GM18502 (cell line): ENCODE results near the gene ANGPTL8.

Source experiments
- ATAC-seq: cut with Tn5 transposase; IDR thresholded peaks from one replicate; pipeline ENCODE4 v1.9.1; 2021; ENCODE audit warnings: mild to moderate bottlenecking; ENCODE audit not compliant: unreplicated experiment, poor library complexity

The ANGPTL8 gene, protein sequence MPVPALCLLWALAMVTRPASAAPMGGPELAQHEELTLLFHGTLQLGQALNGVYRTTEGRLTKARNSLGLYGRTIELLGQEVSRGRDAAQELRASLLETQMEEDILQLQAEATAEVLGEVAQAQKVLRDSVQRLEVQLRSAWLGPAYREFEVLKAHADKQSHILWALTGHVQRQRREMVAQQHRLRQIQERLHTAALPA

DNA sequence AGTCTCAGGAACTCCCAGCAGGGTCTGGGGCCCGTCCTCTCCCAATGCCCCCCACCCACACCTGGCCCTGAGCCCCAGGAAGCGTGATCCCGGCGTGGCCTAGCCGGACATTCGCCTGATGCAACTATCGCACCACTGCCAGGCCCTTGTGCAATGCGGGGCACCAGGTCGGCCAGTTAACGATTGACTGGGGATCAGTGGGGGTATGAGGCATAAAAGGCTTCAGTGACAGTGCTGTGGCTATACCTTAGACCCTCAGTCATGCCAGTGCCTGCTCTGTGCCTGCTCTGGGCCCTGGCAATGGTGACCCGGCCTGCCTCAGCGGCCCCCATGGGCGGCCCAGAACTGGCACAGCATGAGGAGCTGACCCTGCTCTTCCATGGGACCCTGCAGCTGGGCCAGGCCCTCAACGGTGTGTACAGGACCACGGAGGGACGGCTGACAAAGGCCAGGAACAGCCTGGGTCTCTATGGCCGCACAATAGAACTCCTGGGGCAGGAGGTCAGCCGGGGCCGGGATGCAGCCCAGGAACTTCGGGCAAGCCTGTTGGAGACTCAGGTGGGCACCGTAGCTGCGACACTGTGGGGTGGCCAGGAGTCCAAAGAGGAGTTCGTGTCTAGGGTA is at the start of gene ANGPTL8:
Gene ANGPTL8 (plus strand): TSS at position 243 of the 624 bp plus-strand sequence. CDS start 19 bp downstream, at position 262.
- no peak for ATAC-seq

DNA sequence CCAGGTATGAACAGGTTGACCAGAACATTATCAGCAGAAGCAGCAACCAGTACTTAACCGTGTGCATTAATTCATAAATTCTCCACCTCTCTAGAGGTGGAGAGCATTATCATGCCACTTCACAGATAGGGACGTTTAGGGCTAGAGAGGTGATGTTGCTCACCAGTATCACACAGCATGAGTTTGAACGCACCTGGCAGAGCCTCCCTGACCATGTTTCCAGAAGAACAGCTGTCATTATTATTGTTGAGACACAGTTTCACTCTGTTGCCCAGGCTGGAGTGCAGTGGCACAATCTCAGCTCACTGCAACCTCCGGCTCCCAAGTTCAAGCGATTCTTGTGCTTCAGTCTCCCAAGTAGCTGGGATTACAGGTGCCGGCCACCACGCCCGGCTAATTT is 48.9 kb upstream of the ANGPTL8 start:
- ATAC-seq, result no peak

DNA sequence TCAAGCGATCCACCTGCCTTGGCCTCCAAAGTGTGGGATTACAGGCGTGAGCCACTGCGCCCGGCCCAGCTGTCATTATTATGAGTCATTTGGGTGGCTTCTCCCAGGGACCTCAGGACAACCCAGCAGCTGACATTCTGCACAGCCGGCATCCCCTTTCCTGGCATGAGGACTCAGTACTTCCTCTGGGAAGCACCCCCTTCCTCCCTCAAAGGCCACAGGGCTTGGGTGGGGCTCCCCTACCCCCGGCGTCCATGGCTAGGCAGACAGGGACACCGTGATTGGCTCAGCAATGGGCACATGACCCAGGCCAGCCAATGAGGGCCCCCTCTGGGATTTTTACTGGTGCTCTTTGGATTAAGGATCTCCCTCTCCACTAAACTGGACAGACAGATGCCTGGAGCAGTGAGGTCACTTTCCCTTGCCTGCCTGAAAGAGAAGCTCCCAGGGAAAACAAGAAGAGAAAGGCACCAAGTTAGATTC is 48.1 kb upstream of the ANGPTL8 start:
- no peak for ATAC-seq

DNA sequence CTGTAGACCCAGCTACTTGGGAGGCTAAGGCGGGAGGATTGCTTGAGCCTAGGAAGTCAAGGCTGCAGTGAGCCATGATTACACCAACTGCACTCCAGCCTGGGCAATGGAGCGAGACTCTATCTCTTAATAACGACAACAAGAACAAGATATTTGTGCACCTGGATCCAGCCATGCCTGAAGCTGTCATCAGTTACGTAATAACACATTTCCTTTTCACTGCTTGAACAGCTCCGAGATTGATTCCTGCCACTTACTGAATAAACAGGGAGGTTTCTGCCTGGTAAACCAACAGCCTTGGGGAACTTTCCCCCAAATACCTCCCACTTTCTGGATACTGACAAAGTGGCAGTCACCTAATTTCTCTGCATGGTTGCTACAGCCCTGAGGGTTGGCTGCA is 47.5 kb upstream of the ANGPTL8 start:
- no peak for ATAC-seq

DNA sequence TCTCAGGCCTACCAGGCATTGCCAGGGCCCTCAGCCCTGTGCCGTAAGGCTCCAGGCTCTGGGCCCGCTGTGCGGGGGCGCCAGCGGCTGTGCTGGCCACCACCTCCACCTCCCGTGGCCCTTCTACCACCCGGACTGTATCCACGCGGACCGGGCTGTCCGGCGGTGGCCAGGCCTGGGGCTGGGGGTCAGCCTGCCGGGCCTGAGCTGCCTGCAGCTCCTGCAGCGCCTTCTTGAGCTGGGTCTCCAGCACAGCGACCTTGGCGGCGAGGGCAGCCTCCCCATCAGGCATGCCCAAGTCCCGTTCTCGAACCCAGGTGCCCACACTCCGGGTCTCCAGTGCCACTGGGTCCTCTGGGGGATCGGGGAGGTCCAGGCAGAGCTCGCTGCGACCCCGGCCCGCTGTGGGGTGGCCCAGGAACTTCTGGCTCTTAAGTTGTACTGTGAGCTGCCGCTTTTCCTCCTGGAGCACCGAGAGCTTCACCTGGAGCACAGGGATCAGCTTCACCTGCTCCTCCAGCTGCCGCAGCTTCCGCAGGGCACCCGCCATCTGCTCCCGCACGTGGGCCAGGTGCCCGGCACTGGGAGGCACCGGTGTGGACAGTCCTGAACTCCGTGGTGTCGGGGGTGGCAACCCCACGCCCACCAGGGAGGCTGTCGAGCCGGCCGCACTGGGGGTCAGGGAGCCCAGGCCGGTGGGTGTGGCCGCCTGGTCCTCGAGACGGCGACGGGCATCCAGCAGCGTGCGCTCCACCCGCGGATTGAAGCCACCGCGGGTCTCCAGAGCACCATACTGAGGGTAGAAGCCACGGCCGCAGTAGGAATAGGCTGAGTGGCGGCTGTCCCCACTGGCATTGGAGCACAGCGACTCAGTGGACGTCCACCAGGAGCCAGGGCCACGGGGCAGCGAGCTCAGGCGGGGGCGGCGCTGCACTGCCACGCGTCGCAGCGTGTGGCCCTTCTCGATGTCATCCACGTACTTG is 46.2 kb upstream of the ANGPTL8 start:
- ATAC-seq, result no peak

DNA sequence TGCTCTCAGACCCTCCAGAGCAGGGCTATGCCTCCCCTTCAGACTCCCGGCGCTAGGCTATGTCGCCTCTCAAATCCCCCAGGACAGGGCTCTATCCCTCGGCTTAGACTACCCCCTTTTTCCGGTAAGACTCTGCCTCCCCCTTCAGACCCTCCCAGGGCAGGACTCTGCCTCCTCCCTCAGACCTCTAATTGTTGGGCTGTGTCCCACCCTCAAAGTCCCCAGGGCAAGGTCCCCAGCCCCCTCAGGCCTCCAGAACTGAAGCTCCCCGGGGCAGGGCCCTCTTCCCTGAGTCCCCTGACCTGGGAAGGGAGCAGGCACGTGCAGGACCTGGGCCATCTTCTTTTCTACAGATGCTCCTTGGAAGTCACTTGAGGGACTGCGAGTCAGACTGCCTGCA is 45.2 kb upstream of the ANGPTL8 start:
- ATAC-seq, result no peak

DNA sequence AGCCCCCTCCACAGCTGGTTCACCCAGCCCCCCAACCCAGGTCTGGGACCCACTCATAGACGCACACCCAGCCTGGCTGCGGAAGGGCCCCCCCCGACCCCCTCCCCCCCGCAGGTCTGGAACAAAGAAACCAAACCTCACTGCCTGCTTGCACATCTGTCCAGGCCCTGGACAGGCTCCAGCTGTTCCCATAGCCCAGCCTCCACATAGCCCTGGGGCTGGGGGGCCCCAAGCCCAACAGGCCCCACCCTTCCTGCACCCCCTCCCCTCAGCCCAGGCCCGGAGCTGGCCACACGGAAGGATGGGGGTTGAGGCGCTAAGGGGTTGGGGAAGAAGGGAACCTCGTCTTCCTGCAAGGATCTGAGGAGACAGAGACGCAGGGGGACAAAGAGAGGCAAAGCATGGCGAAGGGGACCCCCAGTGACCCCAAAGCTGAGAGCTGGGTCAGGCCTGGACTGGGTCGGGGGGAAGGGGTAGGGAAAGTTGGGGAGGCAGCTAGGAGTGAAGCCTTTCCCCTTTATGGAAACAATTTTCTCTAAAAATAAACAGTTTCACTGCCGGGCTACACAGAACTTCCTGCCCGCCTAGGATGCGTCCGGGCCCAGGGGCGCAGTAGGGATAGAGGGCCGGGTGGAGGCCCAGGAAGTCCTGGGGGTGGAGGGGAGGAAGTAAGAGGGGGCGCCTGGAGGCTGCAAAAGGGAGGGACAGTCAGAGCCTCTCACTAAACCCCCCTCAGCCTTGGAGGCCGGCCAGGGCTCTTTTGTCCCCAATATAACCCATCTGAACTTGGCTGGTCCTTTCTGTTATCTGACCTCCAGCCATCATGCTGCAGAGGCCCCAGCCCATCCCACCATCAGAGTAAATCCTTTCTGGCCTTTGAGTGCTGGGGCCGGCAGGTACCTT is 44.5 kb upstream of the ANGPTL8 start:
- ATAC-seq, result no peak

DNA sequence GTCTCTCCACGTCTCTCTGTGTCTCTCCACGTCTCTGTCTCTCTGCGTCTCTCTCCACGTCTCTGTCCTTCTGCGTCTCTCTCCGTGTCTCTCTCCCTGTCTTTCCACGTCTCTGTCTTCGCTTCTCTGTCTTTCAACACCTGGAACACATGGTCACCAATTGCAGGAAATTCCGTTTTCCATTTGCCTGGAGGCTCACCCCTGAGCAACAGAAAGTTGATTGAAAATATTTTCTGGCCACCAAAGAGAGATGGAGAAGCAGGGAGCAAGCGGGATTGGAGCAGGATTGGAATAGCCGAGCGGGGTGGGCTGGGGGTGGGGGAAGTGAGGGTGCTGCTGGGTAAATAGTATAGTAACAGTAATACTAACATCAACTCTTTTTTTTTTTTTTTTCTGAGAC is 43.7 kb upstream of the ANGPTL8 start:
- ATAC-seq, result no peak

DNA sequence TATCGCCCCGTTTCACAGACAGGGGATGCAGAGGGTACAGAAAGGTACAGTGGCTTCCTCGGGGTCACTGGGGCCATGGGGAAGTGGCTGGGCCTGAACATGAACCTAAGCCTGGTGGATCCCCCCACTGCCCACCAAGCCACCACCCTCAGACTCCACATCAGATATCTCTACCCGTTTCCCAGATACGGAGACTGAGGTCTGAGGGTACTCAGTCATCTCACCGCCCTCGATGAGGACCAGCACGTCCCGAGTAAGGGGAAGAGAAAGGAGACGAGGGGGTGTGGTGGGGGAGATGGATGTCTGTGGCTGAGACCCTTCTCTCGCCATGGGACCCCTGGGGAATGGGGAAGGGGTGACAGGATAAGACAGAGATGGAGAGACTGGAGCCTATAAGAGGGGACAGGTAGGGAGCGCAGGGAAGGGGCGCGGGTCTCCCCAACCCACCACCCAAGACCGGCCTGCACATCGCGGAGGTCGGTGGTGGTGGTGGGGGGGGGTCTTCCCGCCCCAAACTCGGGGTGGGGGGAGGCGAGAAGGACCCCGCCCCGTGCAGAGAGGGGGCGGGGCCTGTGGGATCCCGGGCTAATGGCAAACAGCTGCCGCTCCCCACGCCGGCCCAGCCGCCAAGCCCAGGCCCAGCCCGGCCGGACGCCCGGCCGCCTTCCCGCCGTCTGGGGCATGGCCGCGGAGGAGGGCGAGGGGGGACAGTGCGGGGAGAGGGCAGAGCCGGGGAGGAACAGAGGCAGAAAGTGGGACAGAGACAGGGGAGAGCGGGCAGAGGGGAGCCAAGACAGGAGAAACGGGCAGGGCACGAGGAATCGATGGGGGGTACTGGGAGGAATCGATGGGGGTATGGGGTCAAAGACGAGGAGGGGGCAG is 42.8 kb upstream of the ANGPTL8 start:
- no peak for ATAC-seq

DNA sequence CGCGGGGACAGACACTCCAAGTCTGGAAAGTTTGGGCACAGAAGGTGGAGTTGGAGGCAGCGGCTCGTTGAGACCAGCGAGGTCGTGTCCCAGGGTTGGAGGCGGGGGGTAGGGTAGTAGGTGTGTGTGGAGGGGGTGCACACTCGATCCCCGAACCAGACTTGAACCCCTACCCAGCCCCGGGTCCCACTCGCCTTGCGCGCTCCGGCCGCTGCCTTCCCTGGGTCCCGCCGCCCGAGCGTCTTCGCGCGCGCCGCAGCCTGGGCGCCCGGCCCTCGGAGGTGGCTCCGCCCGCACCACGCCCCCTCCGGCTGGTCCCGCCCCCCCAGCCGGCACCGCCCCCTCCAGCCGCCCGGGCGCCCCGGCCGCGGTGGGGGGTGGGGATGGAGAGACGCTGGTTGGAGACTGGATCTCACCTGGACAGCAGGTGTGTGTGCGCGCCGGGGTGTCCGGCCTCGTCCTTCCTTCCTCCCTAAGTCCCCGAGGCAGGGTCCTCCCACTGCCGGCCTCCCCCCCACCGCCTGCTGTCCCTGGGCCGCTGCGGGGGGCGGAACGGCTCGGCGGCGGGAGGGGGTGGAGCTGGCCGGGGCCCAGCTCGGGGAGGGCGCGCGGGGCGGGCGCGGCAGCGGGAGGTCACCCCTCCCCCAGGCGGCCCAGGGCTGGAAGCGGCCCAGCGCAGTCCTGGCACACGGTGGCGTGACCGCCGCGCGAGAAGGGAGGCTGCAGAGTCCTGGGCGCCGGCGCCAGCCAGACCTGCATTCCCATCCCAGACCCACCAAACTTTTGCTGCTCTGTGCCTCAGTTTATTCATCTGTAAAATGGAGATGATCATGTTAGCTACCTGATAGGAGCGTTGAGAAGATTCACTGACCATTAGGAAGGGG is 41.9 kb upstream of the ANGPTL8 start, which contains the start of gene KANK2:
Gene KANK2 (minus strand): TSS at position 255 of the 884 bp plus-strand sequence. CDS start 3,034 bp downstream, outside the sequence.
- peak; percentile 72 for ATAC-seq

DNA sequence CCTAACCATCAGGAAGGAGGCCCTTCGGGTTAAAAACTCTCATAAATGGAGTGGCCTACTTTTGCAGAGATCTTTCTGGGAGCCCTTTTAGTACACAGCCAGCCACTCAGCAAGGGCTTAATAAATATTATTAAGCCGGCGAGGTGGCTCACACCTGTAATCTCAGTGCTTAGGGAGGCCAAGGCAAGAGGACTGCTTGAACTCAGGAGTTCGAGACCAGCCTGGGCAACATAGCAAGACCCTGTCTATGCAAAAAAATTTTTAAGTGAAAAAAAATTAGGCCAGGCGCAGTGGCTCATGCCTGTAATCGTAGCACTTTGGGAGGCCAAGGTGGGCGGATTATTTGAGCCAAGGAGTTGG is 41.3 kb upstream of the ANGPTL8 start:
- ATAC-seq, result no peak

DNA sequence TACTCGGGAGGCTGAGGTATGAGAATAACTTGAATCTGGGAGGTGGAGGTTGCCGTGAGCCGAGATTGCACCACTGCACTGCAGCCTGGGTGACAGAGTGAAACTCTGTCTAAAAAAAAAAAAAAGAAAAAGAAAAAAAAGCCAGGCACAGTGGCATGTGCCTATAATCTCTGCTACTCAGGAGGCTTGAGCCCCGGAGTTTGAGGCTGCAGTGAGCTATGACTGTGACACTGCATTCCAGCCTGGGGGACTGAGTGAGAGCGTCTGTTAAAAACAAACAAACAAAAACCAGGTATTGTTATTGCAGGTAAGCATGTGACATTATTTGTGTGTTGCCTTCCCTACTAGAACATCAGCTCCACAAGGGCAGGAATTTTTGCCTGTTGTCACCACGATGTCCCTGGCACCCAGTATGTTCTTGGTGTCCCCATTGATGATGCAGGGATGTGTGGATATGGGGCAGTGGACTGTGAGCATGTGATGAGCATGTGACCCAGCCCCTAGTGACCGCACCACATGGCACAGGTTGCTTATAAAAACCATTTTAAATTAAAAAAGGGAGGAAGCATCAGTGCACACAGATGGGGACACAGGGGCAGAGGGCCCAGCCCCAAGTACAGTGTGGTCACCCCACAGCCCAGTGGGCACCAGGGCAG is 40.5 kb upstream of the ANGPTL8 start:
- ATAC-seq, result no peak

DNA sequence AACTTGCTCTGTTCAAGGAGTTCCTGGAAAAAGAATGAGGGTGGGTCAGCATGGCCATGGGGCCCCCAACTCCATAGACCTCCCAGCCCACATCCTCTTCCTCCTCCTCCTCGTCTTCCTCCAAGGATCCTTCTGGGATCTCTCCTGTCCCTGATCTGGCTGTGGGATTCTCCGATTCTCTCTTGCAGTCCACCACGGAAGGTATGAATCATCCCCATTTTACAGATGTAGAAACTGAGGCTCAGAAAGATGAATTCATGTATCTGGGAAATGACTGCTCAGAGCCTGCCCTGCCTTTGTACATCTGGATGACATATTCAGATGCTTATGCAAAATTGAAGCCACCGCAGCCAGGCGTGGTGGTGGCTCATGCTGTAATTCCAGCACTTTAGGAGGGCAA is 39.9 kb upstream of the ANGPTL8 start:
- ATAC-seq, result no peak

DNA sequence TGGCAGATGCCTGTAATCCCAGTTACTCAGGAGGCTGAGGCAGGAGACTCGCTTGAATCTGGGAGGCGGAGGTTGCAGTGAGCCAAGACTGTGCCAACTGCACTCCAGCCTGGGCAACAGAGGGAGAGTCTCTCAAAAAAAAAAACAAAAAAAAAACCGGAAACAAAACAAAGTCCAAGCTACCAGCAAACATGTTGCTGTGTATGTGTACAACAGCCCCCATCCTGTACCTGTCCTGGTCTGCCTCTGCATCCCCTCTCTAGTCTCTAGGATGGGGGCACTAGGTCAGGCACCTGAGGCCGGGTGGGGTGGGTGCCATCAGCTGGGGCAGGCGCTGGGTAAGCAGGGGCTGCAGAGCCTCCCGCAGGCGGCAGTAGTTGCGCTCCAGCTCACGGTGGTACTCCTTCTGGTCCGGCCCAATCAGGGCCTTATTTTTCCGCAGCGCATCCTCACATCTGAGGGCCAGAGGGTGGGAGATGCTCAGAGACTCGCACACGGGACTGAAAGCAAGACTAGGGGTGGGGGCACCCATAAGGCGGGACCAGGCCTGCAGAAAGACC is 39.3 kb upstream of the ANGPTL8 start:
- no peak for ATAC-seq

DNA sequence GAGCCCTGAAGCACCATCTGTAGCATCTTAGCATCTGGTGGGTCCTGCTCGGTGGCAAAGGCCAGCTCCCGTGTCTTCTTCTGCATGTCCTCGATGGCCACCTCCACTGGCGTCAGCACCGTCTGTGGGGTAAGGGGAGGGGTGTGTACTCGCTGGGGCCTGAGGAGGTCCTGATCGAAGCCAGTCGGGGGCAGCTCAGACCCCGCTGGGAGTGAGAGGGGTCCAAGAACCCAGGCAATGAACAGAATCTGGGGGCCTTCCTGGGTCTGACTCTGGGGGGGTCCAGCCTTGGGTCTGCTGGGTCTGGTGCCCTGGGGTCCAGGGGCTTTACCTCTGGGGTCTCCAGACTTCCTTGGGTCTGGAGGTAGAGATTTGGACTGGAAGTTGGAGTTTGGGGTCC is 38.5 kb upstream of the ANGPTL8 start:
- no peak for ATAC-seq

DNA sequence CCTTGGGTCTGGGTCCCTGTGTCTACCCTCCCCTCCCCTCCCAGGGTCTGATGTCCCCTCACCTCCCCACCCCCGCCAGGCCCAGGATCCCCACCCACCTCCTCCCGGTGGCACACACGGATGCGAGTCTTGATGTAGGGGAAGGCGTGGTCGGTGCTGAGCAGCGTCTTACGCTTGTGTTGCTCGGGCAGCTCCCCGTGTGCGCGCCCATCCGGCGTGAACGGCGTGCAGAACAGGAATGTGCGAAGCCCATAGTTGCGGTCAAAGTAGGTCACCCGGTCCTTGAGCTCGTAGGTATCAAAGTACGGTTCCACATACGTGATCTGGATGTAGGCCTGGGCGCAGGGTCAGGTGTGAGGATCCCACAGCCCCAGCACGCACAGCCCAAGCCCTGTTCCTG is 37.6 kb upstream of the ANGPTL8 start:
- ATAC-seq, result no peak

DNA sequence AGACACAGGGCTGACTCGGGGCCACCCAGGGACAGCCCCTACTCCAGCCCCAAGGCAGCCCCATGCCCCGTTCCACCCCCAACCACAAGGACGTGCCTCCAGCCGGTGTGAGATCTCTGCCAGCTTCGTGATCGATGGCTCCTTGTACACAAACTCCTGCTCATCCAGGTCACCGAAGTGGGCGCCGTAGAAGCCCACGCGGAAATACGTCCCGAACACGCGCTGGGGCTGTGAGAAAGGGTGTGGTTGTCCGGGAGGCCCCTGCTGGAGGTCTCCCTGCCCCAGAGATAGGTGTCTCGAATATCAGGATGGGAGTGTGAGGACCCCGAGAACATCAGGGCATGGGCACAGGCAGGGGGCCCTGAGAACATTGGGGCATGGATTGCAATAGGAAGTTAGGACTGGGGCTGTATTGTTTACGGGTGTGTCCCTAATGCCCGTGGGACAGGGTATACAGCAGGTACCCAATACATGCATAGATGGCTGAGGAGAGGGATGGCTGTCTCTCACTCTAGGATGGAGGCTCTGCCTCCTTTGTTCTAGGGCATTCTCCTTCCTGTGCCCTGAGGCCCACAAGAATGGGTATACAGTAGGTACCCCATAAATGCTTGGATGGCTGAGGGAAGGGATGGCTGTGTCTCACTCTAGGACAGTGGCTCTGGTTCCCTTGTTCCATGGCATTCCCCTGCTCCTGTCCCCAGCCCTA is 36.8 kb upstream of the ANGPTL8 start:
- no peak for ATAC-seq
